Measurements from ENCODE around the gene TRIM33.
"Not testable (repeated sequence)": the region's sequence is repeated elsewhere in the genome, so short reads cannot be mapped to it uniquely, and the experiment has no call there.

Gene TRIM33

GRCh38 chr1:114488739-114489138 is 22.3 kb downstream of the TRIM33 start:
- TF ChIP-seq, protein P1, sequence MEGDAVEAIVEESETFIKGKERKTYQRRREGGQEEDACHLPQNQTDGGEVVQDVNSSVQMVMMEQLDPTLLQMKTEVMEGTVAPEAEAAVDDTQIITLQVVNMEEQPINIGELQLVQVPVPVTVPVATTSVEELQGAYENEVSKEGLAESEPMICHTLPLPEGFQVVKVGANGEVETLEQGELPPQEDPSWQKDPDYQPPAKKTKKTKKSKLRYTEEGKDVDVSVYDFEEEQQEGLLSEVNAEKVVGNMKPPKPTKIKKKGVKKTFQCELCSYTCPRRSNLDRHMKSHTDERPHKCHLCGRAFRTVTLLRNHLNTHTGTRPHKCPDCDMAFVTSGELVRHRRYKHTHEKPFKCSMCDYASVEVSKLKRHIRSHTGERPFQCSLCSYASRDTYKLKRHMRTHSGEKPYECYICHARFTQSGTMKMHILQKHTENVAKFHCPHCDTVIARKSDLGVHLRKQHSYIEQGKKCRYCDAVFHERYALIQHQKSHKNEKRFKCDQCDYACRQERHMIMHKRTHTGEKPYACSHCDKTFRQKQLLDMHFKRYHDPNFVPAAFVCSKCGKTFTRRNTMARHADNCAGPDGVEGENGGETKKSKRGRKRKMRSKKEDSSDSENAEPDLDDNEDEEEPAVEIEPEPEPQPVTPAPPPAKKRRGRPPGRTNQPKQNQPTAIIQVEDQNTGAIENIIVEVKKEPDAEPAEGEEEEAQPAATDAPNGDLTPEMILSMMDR (conservative IDR thresholded peaks at IDR 0.05; ENCODE audit: low read depth, low read length), result no peak
- no peak overlapping the region for H3K4me3 ChIP-seq (ENCODE audit: low read length)
- no peak for DNase-seq (ENCODE audit: low read depth)

DNA sequence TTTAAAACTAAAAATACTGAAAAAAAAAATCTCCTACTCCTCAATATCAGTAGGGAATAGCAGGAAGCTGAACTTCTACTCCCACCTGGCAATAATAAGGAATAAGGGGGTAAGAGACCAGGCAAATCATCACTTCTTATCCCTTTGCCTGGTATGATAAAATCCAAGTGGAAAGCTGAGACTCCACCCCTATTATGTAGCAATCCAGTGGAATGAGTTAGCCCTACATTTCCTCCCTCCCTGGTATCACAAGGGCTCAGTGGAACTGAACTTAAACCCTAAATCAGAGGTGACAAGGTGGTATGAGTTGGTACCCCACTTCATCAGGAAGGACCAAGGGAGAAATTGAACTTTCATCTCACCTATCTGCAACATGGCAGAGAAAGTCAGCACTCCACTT is 25.7 kb downstream of the TRIM33 start:
- TF ChIP-seq, protein P1 (conservative IDR thresholded peaks at IDR 0.05; ENCODE audit: low read depth, low read length), result no peak
- H3K4me3 ChIP-seq (ENCODE audit: low read length), result no peak overlapping the region
- DNase-seq (ENCODE audit: low read depth), result no peak

DNA sequence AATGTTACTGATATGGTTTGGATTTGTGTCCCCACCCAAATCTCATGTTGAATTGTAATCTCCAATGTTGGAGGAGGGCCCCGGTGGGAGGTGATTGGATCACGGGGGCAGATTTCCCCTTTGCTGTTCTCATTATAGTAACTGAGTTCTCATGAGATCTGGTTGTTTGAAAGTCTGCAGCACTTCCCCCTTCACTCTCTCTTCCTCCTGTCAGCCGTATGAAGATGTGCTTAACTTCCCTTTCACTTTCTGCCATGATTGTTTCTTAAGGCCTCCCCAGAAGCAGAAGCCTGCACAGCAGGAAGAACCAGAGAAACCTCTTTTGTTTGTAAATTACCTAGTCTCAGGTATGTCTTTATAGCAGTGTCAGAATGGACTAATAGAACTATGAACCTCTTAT is 28.4 kb downstream of the TRIM33 start:
- no peak overlapping the region for H3K4me3 ChIP-seq (ENCODE audit: low read length)
- no peak for DNase-seq (ENCODE audit: low read depth)
- TF ChIP-seq, protein P1 (conservative IDR thresholded peaks at IDR 0.05; ENCODE audit: low read depth, low read length), result no peak

DNA sequence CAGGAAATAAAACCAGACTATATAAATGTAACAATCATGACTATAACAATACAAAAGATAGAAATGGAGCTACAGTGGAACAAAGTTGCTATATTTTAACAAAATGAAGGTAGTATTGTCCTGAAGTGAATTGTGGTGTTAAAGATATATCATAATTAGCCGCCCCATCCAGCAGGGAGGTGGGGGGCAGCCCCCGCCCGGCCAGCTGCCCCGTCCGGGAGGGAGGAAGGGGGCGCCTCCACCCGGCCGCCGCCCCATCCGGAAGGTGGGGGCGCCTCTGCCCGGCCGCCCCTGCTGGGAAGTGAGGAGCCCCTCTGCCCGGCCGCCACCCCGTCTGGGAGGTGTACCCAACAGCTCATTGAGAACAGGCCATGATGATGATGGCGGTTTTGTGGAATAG is 31.4 kb downstream of the TRIM33 start:
- H3K4me3 ChIP-seq (ENCODE audit: low read length); DNase-seq (ENCODE audit: low read depth): not testable (repeated sequence)

- TF ChIP-seq, protein P1 (conservative IDR thresholded peaks at IDR 0.05; ENCODE audit: low read depth, low read length), result no peak
- no peak overlapping the region for H3K4me3 ChIP-seq (ENCODE audit: low read length)
- DNase-seq (ENCODE audit: low read depth), result no peak
These were observed 31.9 kb downstream of the TRIM33 start for GRCh38 chr1:114479134-114479533.

- DNase-seq (ENCODE audit: low read depth), result no peak
- H3K4me3 ChIP-seq (ENCODE audit: low read length), result no peak overlapping the region
- TF ChIP-seq, protein P1 (conservative IDR thresholded peaks at IDR 0.05; ENCODE audit: low read depth, low read length), result no peak
These were observed 37.2 kb downstream of the TRIM33 start for GRCh38 chr1:114473796-114474195.

GRCh38 chr1:114472408-114472807 is 38.6 kb downstream of the TRIM33 start:
- H3K4me3 ChIP-seq (ENCODE audit: low read length), result no peak overlapping the region
- TF ChIP-seq, protein P1 (conservative IDR thresholded peaks at IDR 0.05; ENCODE audit: low read depth, low read length), result no peak
- no peak for DNase-seq (ENCODE audit: low read depth)

GRCh38 chr1:114470681-114471080 is 40.3 kb downstream of the TRIM33 start:
- H3K4me3 ChIP-seq (ENCODE audit: low read length), result no peak overlapping the region
- TF ChIP-seq, protein P1 (conservative IDR thresholded peaks at IDR 0.05; ENCODE audit: low read depth, low read length), result no peak
- no peak for DNase-seq (ENCODE audit: low read depth)

Measured in retinal pigment epithelial cell (primary cell).